GM18526 (cell line): ENCODE data around the gene RPS15.
A peak's percentile ranks its signal among the peaks of the same experiment; 100 is the strongest.

Source experiments
- POLR2A ChIP-seq: IDR thresholded peaks from 3 replicates; pipeline ENCODE4 v1.6.1; 2011; ENCODE audit not compliant: insufficient read length; ENCODE audit errors: extremely low read depth

Gene RPS15

DNA sequence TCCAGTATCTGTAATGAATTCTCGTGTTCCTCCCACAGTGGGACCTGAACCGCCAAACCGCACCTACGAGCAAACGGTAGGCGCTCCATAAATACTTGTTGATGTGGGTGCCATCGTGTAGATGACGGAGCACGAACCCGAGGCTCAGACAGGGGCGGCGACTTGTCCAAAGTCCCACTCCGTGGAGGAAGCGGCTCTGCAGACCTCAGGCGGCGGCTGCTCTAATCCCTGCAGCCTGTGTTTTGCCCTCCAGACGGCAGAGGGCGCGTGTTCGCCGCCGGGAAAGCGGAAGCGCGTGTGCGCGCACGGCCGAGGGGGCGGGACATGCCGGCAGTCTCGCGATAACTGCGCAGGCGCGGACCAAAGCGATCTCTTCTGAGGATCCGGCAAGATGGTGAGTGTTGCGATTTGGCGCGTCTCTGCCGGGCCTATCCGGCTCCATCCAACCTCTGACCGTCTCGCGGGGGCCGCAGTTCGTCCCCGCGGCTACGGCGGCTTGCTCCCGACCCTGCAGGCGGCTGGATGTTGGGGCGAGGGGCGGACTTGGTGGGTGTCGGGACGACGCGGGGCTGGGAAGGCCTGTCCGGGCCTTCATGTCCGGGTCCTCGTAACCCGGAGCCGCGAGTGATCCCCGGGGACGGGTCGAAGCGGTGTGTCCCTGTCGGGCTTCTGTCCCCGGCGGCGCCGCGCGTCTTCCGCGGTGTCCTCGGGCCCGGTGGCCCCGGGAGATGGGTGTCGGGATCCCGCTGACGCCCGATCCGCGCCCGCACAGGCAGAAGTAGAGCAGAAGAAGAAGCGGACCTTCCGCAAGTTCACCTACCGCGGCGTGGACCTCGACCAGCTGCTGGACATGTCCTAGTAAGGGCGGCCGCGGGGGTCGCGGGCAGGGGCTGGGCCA lies at the start of gene RPS15:
TSS of gene RPS15 (plus strand) at position 362 of the 898 bp plus-strand sequence. CDS start at position 392, 30 bp downstream.
- TF ChIP-seq POLR2A = peak; percentile 99

GRCh38 chr19:1388637-1389026 lies 49.6 kb upstream of the RPS15 start:
- TF ChIP-seq POLR2A = no peak

- TF ChIP-seq POLR2A = no peak
Observed at GRCh38 chr19:1389033-1389940, 48.9 kb upstream of the RPS15 start.

DNA sequence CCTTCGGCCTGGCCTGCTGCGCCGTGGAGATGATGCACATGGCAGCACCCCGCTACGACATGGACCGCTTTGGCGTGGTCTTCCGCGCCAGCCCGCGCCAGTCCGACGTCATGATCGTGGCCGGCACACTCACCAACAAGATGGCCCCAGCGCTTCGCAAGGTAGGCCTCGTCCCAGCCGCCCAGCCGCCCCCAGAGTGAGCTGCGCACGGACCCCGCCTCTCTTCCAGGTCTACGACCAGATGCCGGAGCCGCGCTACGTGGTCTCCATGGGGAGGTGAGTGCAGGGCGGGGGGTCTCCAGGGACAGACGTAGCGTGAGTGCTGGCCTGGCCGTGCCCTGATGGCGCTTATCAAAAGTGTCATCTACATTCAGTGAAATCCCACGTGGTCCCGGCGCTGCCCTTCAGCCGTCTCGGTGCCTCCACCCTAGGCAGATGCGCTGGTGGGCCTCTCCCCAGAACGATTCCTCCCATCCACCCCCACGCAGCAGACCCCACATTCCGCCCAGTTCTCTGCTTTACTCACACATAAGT lies 47.2 kb upstream of the RPS15 start:
- no peak for TF ChIP-seq POLR2A

GRCh38 chr19:1392407-1392806 lies 45.8 kb upstream of the RPS15 start:
- no peak for TF ChIP-seq POLR2A

GRCh38 chr19:1392939-1393530 lies 45.2 kb upstream of the RPS15 start:
- no peak for TF ChIP-seq POLR2A

DNA sequence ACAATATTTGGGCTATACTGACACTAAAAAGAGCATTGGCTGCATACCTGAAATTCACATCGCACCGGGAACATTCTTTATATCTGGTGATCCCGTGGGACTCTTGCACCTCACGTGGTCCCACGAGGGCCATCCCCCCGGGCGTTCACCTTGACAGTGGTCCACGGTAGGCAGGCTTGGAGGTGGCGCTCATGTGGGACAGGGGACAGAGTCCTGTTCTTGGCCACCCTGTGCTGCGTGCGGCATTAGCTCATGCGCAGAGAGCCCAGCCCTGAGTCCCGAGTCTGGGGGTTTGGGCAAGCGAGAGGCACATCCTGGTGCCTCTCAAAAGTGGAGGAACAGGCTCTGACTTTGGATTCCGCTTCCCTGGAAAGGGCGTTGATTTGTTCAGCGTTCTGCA lies 44.4 kb upstream of the RPS15 start:
- no peak for TF ChIP-seq POLR2A

GRCh38 chr19:1394252-1395193 lies 43.7 kb upstream of the RPS15 start:
- no peak for TF ChIP-seq POLR2A

GRCh38 chr19:1395194-1396018 lies 42.8 kb upstream of the RPS15 start:
- no peak for TF ChIP-seq POLR2A

- TF ChIP-seq POLR2A = no peak
Observed at GRCh38 chr19:1396019-1396767, 42.0 kb upstream of the RPS15 start.

- no peak for TF ChIP-seq POLR2A
Observed at GRCh38 chr19:1396768-1397679, 41.2 kb upstream of the RPS15 start.

DNA sequence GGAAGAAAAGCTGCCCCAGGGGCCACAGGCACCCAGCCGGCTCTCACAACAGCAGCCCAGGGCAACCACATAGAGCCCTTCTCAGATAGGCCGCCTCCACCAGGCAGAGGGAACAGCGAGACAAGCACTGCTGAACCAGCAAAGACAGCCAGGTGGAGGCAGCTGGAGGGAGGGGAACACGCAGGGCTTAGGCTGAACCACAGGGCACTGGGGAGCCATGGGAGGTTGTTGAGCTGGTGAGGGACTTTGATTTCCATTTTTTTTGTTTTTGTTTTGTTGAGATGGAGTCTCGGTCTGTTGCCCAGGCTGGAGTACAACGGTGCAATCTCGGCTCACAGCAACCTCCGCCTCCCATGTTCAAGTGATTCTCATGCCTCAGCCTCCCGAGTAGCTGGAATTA lies 40.4 kb upstream of the RPS15 start:
- no peak for TF ChIP-seq POLR2A
